Measurements from ENCODE around the gene LARP4B. TPM values are rescaled to one million over a fixed set of nuclear protein-coding genes. Genes with fewer than 3 reads are reported as not detected.

Gene LARP4B
- total and polyA plus RNA-seq, 2 donors (not counting 3 experiments of a cell fraction or from before 2014, with no cell fraction given), result 27.4 to 101 TPM

- DNase-seq (ENCODE audit: low read depth, low spot score) (no peak), FAIRE-seq (no peak)
- ChIA-PET POLR2A (no interaction called here), CTCF (no interaction called here)
- dilution Hi-C loops (cut with MboI; ENCODE audit: extremely low pct_ligation_motif_present, low sequenced_read_pairs) (no loop called here), intact Hi-C loops (cut with micrococcal nuclease) (no loop called here)
- no peak overlapping the region for H2AFZ ChIP-seq (ENCODE audit: low read depth, low read length)
- no peak overlapping the region for H3K9ac ChIP-seq (replicated peaks; ENCODE audit: extremely low read depth, insufficient read depth, low read length)
- no peaks in the 10 kb centered on the region for H3K9me1 ChIP-seq (replicated peaks; ENCODE audit: control insufficient read depth, extremely low read depth, insufficient read depth, low read length)
- no TSS peak for BruUV-seq (replicated peaks)
- H3K27me3 ChIP-seq (ENCODE audit: control insufficient read depth in 2 of 2, insufficient read depth in 2 of 2, low read length in 2 of 2), result peaks cover 0 to 3% of the 10 kb centered on the region in 2 experiments
- no peak for TF ChIP-seq CTCF (IDR thresholded peaks at IDR 0.05; ENCODE audit: extremely low read depth in 1 of 2, insufficient read depth in 1 of 2, low read depth in 1 of 2, low read length in 2 of 2)
- no peak for TF ChIP-seq FOS (IDR thresholded peaks at IDR 0.05; ENCODE audit: borderline replicate concordance, insufficient read depth, low read length)
- no peak for TF ChIP-seq POLR2A (IDR thresholded peaks at IDR 0.05; ENCODE audit: low read depth, low read length)
- TF ChIP-seq JUN (IDR thresholded peaks at IDR 0.05; ENCODE audit: borderline replicate concordance, insufficient read depth, insufficient read length, low read depth), result no peak
- TF ChIP-seq GATA2 (IDR thresholded peaks at IDR 0.05; ENCODE audit: insufficient read depth, insufficient read length, low read depth, low read length), result no peak
- no peak for TF ChIP-seq EZH2 (IDR thresholded peaks at IDR 0.05; ENCODE audit: borderline replicate concordance, low read depth, low read length, severe bottlenecking)
- no peak for TF ChIP-seq POLR2AphosphoS5 (IDR thresholded peaks at IDR 0.05; ENCODE audit: insufficient read depth, low read depth, low read length)
- no peak for TF ChIP-seq MYC (IDR thresholded peaks at IDR 0.05; ENCODE audit: low read depth, low read length)
- TF ChIP-seq, protein P1, sequence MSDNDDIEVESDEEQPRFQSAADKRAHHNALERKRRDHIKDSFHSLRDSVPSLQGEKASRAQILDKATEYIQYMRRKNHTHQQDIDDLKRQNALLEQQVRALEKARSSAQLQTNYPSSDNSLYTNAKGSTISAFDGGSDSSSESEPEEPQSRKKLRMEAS (IDR thresholded peaks at IDR 0.05; ENCODE audit: insufficient read depth, insufficient read length), result no peak
- no peaks in the 10 kb centered on the region for H3K79me2 ChIP-seq (ENCODE audit: control insufficient read depth, insufficient read depth, low read length)
- H3K4me3 ChIP-seq (replicated peaks in 1 of 3; ENCODE audit: insufficient read depth in 1 of 3, low read depth in 1 of 3, low read length in 3 of 3), result no peak overlapping the region
- no peak overlapping the region for H3K4me2 ChIP-seq (ENCODE audit: insufficient read depth, low read length)
- no peak overlapping the region for H3K27ac ChIP-seq (ENCODE audit: insufficient read depth, low read depth, low read length)
- no peaks in the 10 kb centered on the region for H4K20me1 ChIP-seq (replicated peaks; ENCODE audit: control insufficient read depth, extremely low read depth, insufficient read depth, low read length)
- H3K4me1 ChIP-seq (ENCODE audit: control insufficient read depth, extremely low read depth, insufficient read depth, low read length), result no peaks in the 10 kb centered on the region
- no peaks in the 10 kb centered on the region for H3K9me3 ChIP-seq (replicated peaks; ENCODE audit: control insufficient read depth, insufficient read depth, low read length)
- H3K36me3 ChIP-seq (ENCODE audit: control insufficient read depth in 2 of 2, extremely low read depth in 1 of 2, insufficient read depth in 2 of 2, low read length in 2 of 2), result no peaks in the 10 kb centered on the region
These were observed 159.3 kb downstream of the LARP4B start for GRCh38 chr10:772227-772637.

Measured in endothelial cell of umbilical vein (primary cell).